Measurements from ENCODE around the gene KCNJ14.
"Not testable (repeated sequence)": the region's sequence is repeated elsewhere in the genome, so short reads cannot be mapped to it uniquely, and the experiment has no call there.

KCNJ14 gene

DNA sequence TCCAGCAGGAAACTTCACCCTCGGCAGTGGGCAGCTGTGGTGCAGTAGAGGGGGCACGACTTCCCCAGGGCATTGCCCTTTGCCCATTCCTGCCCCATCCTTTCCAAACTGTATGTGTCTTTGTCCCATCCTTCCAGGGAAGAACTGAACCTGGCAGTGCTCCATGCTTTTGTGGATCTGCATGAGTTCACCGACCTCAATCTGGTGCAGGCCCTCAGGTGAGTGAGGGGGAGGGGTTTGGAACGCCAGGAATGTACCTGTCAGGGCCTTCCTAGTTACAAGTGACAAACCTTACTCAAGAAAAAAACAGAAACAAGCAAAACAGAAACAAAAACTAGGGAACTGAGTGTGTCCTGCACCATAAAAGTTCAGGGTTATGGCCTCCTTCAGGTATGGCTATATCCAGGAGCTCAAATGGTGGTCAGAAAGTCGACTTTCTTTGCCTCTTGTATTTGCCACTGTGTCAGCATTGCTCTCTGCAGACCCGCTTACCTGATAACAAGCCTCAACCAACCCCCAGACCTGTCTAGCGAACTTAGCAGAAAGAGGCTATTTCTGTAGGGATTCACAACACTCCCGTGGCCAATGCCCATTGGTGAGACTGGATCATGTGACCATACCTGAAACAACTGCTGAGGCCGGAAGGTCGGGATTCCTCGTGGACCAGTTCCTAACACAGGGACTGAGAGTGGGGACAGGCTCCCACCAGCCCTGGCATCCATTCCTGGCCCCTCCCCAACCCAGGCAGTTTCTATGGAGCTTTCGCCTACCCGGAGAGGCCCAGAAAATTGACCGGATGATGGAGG is 18.0 kb downstream of the KCNJ14 start:
- no peak for DNase-seq

DNA sequence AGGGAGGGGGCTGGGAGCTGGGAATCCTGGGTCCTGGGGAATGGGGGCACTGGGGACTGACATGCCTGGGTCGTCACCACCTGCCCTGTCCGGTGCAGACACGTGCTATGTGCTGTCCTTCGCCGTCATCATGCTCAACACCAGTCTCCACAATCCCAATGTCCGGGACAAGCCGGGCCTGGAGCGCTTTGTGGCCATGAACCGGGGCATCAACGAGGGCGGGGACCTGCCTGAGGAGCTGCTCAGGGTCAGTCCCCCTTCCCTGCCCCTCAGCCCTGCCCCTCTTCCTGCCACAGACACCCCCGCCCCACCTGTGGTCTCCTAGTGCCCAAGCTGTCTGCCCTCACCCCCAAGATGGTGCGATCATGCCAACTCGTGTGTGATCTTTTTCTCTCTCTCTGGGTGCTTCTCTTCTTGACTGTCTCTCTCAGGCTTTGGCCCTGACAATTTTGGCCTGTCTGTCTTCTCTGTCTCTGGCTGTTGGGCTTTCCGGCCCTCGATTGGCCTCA is 18.8 kb downstream of the KCNJ14 start:
- no peak for DNase-seq

DNA sequence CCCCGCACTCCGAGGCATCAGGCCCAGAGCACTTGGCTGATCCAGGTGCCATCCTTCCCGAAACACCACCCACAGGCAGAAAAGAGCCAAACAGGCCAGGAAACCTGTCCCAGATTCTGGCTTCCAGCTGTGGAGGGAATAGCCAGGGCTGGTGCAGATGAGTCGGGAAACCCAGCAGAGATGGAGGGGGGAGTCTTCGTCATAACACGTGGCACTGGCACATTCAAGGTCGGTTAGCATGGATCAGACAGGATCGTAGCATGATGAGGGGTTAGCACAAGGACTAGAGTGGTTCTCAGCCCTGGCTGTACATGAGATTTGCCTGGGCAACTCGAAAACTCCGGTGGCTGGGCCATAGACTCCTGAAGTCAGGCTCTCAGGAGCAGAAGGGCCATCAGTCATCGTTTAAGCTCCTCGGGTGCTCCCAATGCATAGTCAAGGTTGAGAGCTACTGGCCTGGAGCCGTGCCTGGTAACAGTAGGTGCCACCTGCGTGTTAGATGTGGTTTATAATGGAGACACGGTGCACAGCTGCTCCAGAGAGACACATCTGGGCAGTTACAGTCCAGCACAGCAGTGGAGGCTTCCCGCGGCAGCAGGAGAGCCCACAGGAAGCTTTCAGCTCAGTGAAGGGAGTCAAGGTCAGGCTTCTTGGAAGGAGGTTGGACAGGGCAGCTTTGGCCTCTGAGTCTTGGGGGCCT is 20.1 kb downstream of the KCNJ14 start:
- no peak for DNase-seq

DNA sequence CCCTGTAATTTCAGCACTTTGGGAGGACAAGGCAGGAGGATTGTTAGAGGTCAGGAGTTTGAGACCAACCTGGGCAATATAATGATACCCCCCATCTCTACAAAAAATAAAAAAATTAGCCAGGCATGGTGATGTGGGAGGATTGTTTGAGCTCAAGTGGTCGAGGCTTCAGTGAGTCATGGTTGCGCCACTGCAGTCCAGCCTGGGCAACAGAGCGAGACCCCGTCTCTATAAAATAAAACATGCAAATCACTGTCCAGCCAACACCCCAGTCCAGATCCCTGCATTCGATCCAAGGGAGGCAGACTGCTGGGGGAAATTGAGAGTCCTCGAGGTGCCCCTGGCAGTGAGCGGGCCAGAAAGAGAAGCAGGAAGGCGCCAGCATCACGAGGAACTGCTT is 20.8 kb downstream of the KCNJ14 start:
- DNase-seq: no peak

DNA sequence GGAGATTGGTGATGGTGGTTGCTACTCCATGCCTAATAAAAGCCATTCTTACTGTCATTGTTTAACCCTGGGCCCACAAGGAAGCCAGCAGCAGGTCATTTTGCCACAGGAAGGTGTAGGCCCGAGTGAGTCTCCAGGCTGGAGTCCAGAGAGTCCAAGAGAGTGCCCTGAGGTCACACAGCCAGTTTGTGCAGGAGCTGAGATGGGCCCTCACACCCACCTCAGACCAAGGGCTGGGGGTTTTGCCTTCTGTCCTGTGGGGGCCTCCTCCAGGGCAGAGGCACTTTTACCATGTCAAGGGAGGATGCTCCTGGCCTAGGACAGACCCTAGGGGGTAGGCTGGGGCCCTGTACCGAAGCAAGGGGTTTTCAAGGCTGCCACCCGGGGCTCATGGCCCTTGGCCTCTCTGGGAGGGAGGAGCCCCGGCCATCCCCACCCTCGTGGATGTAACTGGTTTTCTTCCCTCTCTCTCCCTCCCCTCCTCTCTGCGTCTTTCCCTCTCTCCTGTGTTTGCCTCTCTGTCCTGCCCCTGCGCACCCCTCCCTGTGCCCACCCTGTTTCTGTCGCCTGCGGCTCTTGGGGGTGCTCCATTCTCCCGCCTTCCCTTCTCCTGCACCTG is 21.8 kb downstream of the KCNJ14 start:
- no peak for DNase-seq

DNA sequence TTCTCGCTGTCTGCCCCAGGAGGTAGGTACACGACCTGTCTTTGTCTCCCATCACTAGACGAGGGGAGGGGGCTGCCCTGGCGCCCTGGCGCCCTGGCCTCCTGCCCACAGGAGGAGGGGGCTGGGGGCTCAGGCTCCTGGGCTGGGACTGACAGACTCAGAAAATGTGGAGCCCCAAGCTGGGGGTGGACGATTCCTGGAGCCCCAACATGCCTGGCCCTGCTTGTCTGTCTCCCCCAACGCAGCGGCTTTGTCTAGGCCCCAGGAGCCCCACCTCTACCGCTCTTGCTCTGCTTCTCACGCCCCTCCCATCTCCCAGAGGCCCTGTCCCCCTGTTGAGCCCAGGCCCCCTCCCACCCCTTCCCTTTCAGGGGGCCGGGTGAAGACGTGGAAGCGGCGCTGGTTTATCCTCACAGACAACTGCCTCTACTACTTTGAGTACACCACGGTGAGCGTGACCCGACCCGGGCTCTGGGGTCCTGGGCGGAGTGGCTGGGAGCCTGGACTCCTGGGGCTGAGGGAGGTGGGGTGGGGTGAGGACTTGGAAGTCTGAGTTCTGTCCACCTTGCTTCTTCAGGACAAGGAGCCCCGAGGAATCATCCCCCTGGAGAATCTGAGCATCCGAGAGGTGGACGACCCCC is 22.4 kb downstream of the KCNJ14 start:
- no peak for DNase-seq

DNA sequence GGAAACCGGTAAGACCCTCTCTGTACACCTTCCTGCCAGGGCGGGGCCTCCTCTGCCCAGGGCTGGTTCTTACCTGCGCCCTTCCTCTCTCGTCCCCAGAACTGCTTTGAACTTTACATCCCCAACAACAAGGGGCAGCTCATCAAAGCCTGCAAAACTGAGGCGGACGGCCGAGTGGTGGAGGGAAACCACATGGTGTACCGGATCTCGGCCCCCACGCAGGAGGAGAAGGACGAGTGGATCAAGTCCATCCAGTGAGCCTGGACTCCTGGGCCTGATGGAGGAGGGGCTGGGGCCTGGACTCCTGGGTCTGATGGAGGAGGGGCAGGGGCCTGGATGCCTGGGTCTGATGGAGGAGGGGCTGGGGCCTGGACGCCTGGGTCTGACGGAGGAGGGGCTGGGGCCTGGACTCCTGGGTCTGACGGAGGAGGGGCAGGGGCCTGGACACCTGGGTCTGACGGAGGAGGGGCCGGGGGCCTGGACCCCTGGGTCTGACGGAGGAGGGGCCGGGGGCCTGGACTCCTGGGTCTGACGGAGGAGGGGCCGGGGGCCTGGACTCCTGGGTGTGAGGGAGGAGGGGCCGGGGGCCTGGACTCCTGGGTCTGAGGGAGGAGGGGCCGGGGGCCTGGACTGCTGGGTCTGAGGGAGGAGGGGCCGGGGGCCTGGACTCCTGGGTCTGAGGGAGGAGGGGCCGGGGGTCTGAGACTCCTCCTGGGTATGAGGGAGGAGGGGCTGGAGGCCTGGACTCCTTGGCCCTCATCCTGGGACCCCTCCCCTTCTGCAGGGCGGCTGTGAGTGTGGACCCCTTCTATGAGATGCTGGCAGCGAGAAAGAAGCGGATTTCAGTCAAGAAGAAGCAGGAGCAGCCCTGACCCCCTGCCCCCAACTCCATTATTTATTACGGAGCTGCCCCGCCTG is 23.2 kb downstream of the KCNJ14 start:
- DNase-seq: no peak

DNA sequence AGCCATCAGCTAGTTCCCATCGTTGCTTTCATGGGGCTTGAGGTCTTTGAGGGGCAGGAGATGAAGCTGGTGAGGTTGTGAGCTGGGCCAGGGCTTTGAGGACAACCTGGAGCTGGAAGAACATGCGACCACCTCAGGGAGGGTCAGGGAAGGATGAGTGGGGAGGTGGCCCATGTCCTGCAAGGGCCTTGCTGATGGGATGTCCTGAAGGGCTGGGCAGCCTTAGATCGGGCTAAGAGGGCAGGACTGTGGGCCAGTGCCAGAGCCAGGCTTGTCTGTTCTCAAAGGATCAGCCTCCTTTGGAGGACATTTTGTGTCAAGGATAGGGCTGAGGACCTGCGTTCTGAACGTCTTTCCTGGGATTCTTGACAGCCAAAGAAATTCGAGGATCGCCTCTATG is 24.3 kb downstream of the KCNJ14 start:
- no peak for DNase-seq

DNA sequence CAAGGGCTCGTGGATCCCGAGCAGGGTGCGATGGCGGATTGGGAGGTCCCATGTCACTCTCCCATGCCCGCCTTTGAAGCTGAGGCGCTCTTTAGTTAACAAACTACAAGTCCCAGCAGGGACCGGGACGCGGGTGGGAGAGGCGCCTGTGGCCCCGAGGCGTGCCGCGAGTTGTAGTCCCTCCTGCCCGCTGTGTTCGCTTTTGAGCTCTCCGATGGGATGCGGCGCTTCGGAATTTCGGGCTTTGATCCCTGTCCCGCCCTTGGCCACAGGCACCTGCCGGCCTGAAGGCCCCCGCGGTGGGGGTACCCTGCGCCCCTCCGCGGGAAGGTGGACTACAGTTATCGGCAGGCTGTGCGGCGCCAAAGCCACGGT is 24.8 kb downstream of the KCNJ14 start:
- DNase-seq: no peak

DNA sequence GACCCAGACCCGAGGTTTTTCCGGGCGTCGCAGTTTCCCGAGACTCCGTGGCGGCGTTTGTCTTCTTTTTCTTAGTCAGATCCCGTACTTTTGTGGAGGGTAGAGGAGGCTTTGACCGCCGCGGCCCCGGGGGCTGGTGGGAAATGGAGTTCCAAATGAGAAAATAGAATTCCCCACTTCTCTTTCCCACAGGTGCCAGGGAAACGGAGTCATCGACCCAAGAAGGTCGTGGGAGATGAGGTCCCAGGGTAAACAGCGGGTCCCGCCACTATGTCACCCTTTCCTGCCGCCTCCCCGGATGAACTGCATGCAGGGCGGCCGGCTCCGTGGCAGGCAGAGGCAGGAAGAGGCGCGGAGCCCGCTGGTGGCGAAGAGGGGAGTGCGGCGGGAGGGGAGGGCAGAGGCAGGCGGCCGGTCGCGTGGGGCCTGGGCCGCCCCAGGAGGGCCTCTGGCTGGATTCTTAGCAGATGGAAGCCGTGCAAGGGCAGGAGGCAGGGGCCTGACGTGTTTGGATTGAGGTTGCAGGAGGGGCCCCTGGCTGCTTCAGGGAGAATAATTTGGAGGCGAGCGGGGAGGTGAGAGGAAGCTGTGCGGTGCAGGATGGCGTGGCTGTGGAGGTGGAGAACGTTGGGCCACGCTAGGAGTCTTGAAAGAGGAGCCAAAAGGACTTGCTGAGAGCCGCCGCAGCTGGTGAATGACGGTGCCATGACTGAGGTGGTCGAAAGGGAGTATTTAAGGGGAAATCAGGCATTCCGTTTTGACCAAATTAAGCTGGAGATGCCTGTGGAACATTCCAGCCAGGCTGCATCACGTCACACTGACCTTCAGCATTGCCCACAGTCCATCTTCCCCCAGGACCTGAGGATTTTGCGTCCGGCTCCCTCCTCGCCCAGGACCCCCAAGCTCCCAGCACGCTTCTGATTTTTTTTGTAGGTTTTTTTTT is 25.5 kb downstream of the KCNJ14 start:
- DNase-seq: no peak

DNA sequence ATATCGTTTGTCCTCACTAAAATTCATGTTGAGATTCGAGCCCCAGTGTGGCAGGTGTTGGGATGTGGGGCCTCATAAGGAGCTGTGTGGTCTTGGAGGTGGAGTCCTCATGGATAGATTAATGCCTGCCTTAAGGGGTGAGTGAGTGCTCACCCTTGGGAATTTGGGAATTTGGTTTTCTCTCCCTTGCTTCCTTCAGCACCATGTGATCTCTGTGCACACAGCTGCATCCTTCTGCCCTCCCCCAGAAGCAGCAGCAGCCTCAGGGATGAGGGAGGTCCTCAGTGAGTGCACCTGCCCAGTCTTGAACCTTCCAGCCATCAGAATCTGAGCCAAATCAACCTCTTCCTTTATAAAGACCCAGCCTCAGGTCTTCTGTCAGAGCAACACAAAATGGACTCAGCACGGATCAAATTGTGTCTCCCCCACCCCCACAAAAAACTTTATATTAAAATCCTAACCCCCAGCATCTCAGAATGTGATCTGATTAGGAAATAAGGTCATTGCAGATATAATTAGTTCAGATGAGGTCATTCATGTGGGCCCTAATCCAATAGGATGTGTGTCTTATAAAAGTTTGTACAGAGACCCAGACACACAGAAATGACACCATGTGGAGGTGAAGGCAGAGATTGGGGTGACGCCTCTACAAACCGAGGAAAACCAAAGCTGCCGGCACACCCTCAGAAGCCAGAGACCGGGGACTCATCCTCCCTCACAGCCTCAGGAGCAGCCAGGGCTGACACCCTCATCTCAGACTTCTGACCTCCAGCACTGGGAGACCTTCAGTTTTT is 26.7 kb downstream of the KCNJ14 start:
- DNase-seq: no peak

DNA sequence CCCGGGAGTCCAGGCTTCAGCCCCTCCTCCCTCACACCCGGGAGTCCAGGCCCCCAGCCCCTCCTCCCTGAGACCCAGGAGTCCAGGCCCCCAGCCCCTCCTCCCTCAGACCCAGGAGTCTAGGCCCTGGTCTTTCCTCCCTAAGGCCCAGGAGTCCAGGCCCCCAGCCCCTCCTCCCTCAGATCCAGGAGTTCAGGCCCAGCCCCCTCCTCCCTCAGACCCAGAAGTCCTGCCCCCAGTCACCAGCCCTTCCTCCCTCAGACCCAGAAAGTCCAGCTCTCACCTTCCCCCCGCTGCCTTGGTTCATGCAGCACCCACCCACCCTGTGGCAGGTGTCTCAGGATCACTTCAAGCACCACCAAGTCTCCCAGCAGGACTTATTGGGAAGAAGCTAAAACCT is 27.9 kb downstream of the KCNJ14 start:
- no peak for DNase-seq

DNA sequence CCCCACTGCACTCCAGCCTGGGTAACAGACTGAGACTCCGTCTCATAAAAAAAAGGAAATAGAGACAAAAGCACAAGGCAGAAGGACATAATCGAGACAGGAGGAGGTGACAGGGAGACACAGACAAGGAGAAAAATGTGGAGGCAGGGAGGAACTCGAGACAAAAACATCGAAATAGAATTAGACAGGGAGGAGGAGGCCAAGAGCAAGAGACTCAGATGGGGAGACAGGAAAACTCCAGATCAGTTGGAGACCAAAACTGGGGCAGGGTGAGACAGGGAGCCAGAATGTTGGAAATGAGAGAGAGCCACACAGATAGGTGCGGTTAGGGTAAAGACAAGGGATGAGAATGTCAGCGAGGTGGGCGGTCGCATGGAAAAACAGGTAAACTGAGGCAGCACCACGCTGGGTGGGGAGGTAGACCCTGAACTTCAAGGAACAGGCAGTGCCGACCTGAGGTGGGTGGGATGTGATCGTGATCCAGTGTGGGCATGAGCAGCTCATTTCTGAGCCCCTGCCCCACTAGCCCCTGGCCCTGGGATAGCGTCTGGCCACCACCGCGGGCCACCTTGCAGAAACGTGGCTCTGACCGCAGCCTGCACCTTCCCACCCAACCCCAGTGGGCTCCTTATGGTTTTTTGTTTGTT is 29.0 kb downstream of the KCNJ14 start:
- DNase-seq: no peak

DNA sequence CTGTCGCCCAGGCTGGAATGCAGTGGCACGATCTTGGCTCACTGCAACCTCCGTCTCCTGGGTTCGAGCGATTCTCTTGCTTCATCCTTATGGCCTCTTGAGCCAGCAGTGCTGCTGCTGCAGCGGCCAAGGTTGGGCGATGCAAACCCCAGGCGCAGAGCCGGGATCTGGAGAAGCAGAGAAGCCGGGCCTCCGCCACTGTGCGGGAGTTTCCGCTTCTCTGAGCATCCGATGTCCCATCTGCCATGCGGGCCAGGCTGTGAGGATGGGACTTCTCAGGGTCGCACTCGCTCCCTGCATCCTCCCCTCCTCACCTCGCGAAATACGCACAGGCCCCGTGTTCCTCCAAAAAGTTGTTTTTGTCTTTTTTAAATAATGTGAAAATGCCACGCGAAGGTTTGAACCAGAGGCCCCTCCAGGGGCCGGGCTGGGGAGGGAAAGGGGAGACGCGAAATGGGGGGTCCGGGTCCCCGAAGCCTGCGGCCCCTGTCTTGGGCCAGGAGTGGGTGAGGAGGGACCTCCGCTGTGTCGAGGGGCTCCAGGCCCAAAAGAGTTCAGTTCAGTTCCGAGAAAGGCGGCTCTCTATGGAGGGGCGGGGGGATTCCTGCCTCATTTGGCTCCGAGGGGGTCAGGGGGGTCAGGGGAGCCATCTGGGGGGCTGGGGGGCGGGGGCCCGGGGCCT is 29.7 kb downstream of the KCNJ14 start:
- no peak for DNase-seq

DNA sequence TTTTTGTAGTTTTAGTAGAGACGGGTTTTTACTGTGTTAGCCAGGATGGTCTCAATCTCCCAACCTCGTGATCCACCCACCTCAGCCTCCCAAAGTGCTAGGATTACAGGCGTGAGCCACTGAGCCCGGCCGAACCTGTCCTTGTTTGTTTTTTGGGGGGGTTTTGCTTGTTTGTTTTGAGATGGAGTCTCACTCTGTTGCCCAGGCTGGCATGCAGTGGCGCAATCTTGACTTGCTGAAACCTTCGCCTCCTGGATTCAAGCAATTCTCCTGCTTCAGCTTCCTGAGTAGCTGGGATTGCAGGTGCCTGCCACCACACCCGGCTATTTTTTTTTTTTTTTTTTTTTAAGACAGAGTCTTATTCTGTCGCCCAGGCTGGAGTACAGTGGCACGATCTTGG is 31.3 kb downstream of the KCNJ14 start:
- not testable (repeated sequence) for DNase-seq

DNA sequence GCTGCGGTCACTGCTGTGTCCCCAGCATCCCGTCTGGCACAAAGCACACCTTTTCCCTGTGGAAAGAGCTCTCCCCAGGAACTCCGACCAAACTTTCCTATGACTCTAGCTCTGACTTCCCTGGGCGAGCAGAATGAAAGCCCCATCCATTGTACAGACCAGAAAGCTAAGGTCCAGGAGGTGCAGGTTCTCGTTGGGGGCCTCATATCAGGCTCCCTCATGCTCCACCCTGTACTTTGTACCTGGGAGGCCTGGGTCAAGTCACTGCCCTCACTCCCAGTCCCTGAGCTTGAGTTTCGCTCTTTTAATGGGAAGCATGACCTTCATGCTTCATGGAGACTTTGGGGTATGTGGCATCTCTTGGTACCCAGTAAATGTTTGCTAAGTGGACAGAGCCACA is 32.2 kb downstream of the KCNJ14 start:
- no peak for DNase-seq

DNA sequence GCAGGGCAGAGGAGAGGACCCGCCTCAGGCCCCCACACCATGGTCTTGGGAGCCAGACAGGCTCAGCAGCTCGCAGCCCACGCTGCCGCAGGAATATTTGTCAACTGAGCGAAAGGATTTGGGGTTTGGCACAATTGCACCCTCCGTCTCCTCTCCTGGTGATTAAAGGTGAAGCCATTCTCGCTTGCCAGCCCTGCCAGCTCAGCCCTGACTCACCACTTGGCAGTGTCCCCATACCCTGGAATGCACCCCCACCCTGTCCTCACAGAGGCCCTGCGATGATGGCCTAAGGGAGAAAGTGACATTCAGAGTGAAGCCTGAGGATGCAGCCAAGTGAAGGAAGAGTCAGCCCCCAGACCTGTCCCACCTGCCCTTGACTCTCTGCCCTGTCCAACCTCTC is 32.6 kb downstream of the KCNJ14 start:
- DNase-seq: no peak

DNA sequence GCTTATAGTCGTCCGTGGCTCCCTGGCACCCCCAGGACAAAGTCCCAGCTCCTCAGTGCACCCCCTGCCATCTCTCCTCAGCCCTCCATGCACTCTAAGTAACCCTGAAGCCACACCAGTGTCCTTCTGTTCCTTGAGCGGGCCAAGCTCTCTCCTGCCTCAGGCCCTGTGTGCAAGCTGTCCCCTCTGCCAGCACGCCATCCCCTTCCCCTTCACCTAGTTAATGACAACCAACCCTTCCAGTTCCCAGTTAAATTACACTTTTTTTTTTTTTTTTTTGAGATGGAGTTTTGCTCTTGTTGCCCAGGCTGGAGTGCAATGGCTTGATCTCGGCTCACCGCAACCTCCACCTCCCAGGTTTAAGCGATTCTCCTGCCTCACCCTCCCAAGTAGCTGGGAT is 33.1 kb downstream of the KCNJ14 start:
- not testable (repeated sequence) for DNase-seq

DNA sequence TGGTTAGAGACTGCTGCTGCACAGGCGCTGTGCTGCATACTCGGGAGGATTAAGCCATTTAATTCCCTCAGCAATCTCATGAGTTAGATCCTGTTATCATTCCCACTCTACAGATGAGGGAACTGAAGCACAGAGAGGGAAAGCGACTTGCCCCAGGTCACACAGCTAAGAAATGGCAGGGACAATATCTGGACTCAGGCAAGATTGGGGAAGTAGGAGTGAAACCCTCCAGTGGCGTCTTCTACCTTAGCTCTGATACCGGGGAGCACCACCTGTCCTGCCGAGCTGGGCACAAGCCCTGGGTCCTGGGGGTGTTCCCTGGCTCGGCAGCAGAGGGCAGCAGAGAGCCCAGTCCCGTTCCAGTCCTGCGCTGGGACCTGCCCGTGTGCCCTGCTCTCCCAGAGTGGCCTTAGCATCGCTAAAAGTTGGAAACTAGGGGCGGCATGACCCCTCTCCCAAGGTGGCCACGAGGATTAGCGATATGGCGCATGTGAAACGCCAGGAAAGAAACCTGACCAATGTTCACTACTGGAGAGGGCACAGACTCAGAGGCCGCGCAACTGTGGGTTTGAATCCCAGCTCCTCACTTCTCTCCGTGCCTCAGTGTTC is 34.3 kb downstream of the KCNJ14 start:
- peak; percentile 20 for DNase-seq
